ENCODE measurements around the gene GJC2. TPM values are rescaled to one million over a fixed set of nuclear protein-coding genes. Genes with fewer than 3 reads are reported as not detected.

GJC2 gene
- total and polyA plus RNA-seq, 10 of the 15 experiments (the other 5 are each of a cell fraction or from before 2014, with no cell fraction given), result 0.04 to 0.44 (median 0.07) TPM; not detected in 4

GRCh38 chr1:228109073-228109961 lies 40.4 kb upstream of the GJC2 start, which contains the start of gene MRPL55:
MRPL55 (minus strand) TSS chr1:228109299; CDS start chr1:228108260, 1,039 bp downstream.
- FAIRE-seq, result peak; percentile 94
- Histone ChIP-seq H4K20me1 (ENCODE audit: control insufficient read depth, insufficient read depth) (no peaks in the 10 kb centered on the region), H3K4me3 (peak within 1 kb of the TSS; percentile 93), H3K79me2 (ENCODE audit: control insufficient read depth, insufficient read depth, low read length) (peaks cover 13% of the 10 kb centered on the region), H3K36me3 (ENCODE audit: control insufficient read depth in 2 of 2, insufficient read depth in 2 of 2, low read length in 1 of 2) (peaks cover 4 to 5% of the 10 kb centered on the region in 2 experiments; a peak in 3 of 4 replicates), H3K27me3 (replicated peaks in 1 of 2; ENCODE audit: control insufficient read depth in 2 of 2, insufficient read depth in 2 of 2, low read length in 1 of 2) (no peaks in the 10 kb centered on the region), H3K9me3 (replicated peaks; ENCODE audit: control insufficient read depth, insufficient read depth, low read length) (no peaks in the 10 kb centered on the region), H3K9ac (ENCODE audit: control insufficient read depth, insufficient read depth, low read length) (peak within 1 kb of the TSS; percentile 85), H3K4me2 (ENCODE audit: control insufficient read depth, insufficient read depth) (peak within 1 kb of the TSS; percentile 96), H3K4me1 (ENCODE audit: control insufficient read depth, insufficient read depth, low read length) (peaks cover 11% of the 10 kb centered on the region), H2AFZ (ENCODE audit: control insufficient read depth, low read depth, low read length) (peak within 1 kb of the TSS; percentile 96), H3K27ac (ENCODE audit: control insufficient read depth, insufficient read depth) (peak within 1 kb of the TSS; percentile 73)
- SMC1A ChIA-PET (ENCODE audit: uncharacterized antibody, unreplicated experiment), result interaction anchor here (0.7 to 1.5 kb wide), 2 partner anchors 14 to 22 kb away, joined by 3 to 4 read pairs; no protein-coding TSS in a partner anchor
- intact Hi-C loops (cut with micrococcal nuclease; ENCODE audit: unreplicated experiment), result loop anchor here (2.0 kb wide), 1 partner anchor 31 kb away; the partner anchor contains the start of gene GUK1
- CTCF ChIA-PET, result interaction anchor here (0.7 to 2.2 kb wide), 5 partner anchors 14 to 110 kb away, joined by 3 to 8 read pairs (median 5); partner anchors contain the start of gene IBA57
- 1% methylated on average over 56 of the region's 66 CpGs for WGBS (ENCODE audit: insufficient coverage, insufficient replicate concordance, low lambda C conversion rate, missing lambda C conversion rate)
- DNase-seq (ENCODE audit: low read depth, low spot score), result peak; percentile 93
- peak; percentile 94 for ATAC-seq
- POLR2A ChIA-PET, result interaction anchor here (0.6 to 2.1 kb wide), 6 partner anchors 12 to 689 kb away, joined by 3 to 7 read pairs (median 4); partner anchors contain the start of genes ARF1 and IBA57
- BruUV-seq (replicated peaks), result no TSS peak
- in situ Hi-C loops (cut with MboI), result no loop called here
- RAD21 ChIA-PET (ENCODE audit: unreplicated experiment), result interaction anchor here (0.7 to 1.2 kb wide), 2 partner anchors 21 to 57 kb away, joined by 3 read pairs; no protein-coding TSS in a partner anchor
- TF ChIP-seq SKIL (IDR thresholded peaks at IDR 0.05; ENCODE audit: low read depth, poor library complexity, severe bottlenecking) (no peak), BCL3 (IDR thresholded peaks at IDR 0.05; ENCODE audit: borderline replicate concordance, insufficient read depth, low read depth, low read length, poor library complexity, severe bottlenecking) (peak; percentile 16), STAT3 (IDR thresholded peaks at IDR 0.05; ENCODE audit: low read depth, low read length) (no peak), KLF5 (IDR thresholded peaks at IDR 0.05; ENCODE audit: partially characterized antibody) (peak; percentile 57), E2F4 (IDR thresholded peaks at IDR 0.05; ENCODE audit: low read depth, low read length) (no peak), HDAC2 (IDR thresholded peaks at IDR 0.05) (no peak), CREB1 (IDR thresholded peaks at IDR 0.05; ENCODE audit: low read depth) (peak; percentile 100), WRNIP1 (IDR thresholded peaks at IDR 0.05; ENCODE audit: borderline replicate concordance, low read depth, low read length) (no peak), ZNF622 (IDR thresholded peaks at IDR 0.05) (no peak), RBBP5 (conservative IDR thresholded peaks at IDR 0.05) (no peak), GATAD2B (conservative IDR thresholded peaks at IDR 0.05; ENCODE audit: low read depth) (no peak; the same call in 1 of the 2 replicates), SMC3 (IDR thresholded peaks at IDR 0.05; ENCODE audit: borderline replicate concordance, low read length) (no peak), NRF1 (conservative IDR thresholded peaks at IDR 0.05; ENCODE audit: low read depth, low read length) (no peak), TARDBP (IDR thresholded peaks at IDR 0.05; ENCODE audit: borderline replicate concordance) (no peak), ZBTB4 (CRISPR knock-in tag; IDR thresholded peaks at IDR 0.05) (no peak)
